OCI-LY7 (cell line): ENCODE data around the gene DAP.

ENCODE experiments used
- CTCF ChIP-seq: fragments of 200-600 bp; sonication (generic); conservative IDR thresholded peaks from 2 replicates; pipeline ENCODE4 v1.5.1; 2014; ENCODE audit warnings: mild to moderate bottlenecking, antibody characterized with exemption, low read length, moderate library complexity, mixed read lengths
- EZH2phosphoT487 ChIP-seq: fragments of 200-600 bp; sonication (generic); IDR thresholded peaks from 2 replicates; pipeline ENCODE4 v1.6.1; 2018; ENCODE audit warnings: low read depth, borderline replicate concordance, mild to moderate bottlenecking, mixed run types, antibody characterized with exemption, low read length, moderate library complexity, mixed read lengths

- TF ChIP-seq CTCF (no peak), EZH2phosphoT487 (no peak)
These were observed 78.1 kb downstream of the DAP start for GRCh38 chr5:10682801-10683525.
